A549 treated with Hydrocortisone at 1 μM for 4 hours (cell line): ENCODE measurements around the gene PHKB. TPM values are rescaled to one million over a fixed set of nuclear protein-coding genes. Genes with fewer than 3 reads are reported as not detected.

ENCODE experiments used
- total RNA-seq: library from RNA; stranded (reverse); fragments of 200-300 nt; extraction: Qiagen RNA extraction; gene quantifications from 5 replicates; pipeline ENCODE4 v1.2.3, GENCODE V29; 2022

Gene PHKB
- 24.7 to 36.2 TPM (median 31.5 TPM) in 5 replicates for total RNA-seq

GRCh38 chr16:47460711-47461597, at the start of gene PHKB, which contains the start of gene ITFG1:
Gene PHKB, plus strand, starts transcription at chr16:47461331. Its CDS starts 20 bp downstream, at chr16:47461351.
Gene ITFG1, minus strand, starts transcription at chr16:47461063. Its CDS starts 18 bp downstream, at chr16:47461045.

Other genes with a start within 250 kb of the PHKB start
- 37.1 to 46.2 TPM (median 40.3 TPM) in 5 replicates for gene ITFG1, start 268 bp upstream of the PHKB start, total RNA-seq